GM10248 (cell line): ENCODE measurements around the gene HOXB9.
A peak's percentile ranks its signal among the peaks of the same experiment; 100 is the strongest.

Experiments used
- CTCF ChIA-PET: fragments of 300-600 bp; sonication (Branson Sonifier 250); formaldehyde crosslinking; extraction: SDS; loops from one replicate; lab custom pipeline; 2021; ENCODE audit warnings: antibody characterized with exemption; lab: Yijun Ruan, JAX
- POLR2A ChIA-PET: fragments of 350-650 bp; sonication (Branson Sonifier 250); formaldehyde crosslinking; extraction: SDS; loops from one replicate; lab custom pipeline; 2020; ENCODE audit warnings: antibody characterized with exemption; lab: Yijun Ruan, JAX
- DNase-seq: peaks from one replicate; pipeline ENCODE4 v3.0.0; 2012; ENCODE audit errors: extremely low spot score
- CTCF ChIP-seq: IDR thresholded peaks from 2 replicates; pipeline ENCODE4 v1.5.1; 2012; ENCODE audit warnings: mild to moderate bottlenecking, low read depth; ENCODE audit errors: extremely low read depth, missing control alignments, control extremely low read depth

HOXB9 gene

GRCh38 chr17:48615963-48616716, 10.0 kb downstream of the HOXB9 start:
- no peak for TF ChIP-seq CTCF
- CTCF ChIA-PET = interaction anchor here (1.2 to 4.6 kb wide), 4 partner anchors 10 to 590 kb away, joined by 4 to 31 read pairs (median 10); partner anchors contain the start of genes HOXB5 and HOXB9
- POLR2A ChIA-PET = no interaction called here
- no peak for DNase-seq

GRCh38 chr17:48615047-48615962, 10.9 kb downstream of the HOXB9 start, which contains the start of gene HOXB8:
TSS of gene HOXB8 (minus strand) at chr17:48615292. CDS start at chr17:48614704, 588 bp downstream.
- TF ChIP-seq CTCF = no peak
- ChIA-PET POLR2A (no interaction called here), CTCF (interaction anchor here (0.8 to 4.6 kb wide), 10 partner anchors 11 to 645 kb away, joined by 3 to 31 read pairs (median 4); partner anchors contain the start of genes HOXB5 and HOXB9)
- no peak for DNase-seq

GRCh38 chr17:48613862-48614694, 12.1 kb downstream of the HOXB9 start:
- TF ChIP-seq CTCF = no peak
- CTCF ChIA-PET = interaction anchor here (0.7 to 4.6 kb wide), 14 partner anchors 12 to 644 kb away, joined by 3 to 31 read pairs (median 4); partner anchors contain the start of genes HOXB5 and HOXB9
- no peak for DNase-seq
- POLR2A ChIA-PET = interaction anchor here (0.5 to 0.6 kb wide), 3 partner anchors 179 to 564 kb away, joined by 3 to 6 read pairs (median 3); no protein-coding TSS in a partner anchor

GRCh38 chr17:48612854-48613691, 13.1 kb downstream of the HOXB9 start:
- POLR2A ChIA-PET = no interaction called here
- peak; percentile 69 for DNase-seq
- CTCF ChIA-PET = interaction anchor here (0.6 to 4.6 kb wide), 17 partner anchors 9 to 1536 kb away, joined by 3 to 31 read pairs (median 4); partner anchors contain the start of genes HOXB5 and HOXB9
- TF ChIP-seq CTCF = no peak

GRCh38 chr17:48612456-48612853, 13.7 kb downstream of the HOXB9 start:
- POLR2A ChIA-PET = no interaction called here
- TF ChIP-seq CTCF = no peak
- CTCF ChIA-PET = interaction anchor here (0.6 to 4.6 kb wide), 16 partner anchors 9 to 1536 kb away, joined by 3 to 31 read pairs (median 4); partner anchors contain the start of genes HOXB5 and HOXB9
- DNase-seq = no peak
